Kidney glomerular epithelial cell (primary cell): ENCODE measurements around the gene CCHCR1.

Experiments
- DNase-seq: peaks from one replicate; lab custom pipeline; 2025; lab: John Stamatoyannopoulos, UW

The CCHCR1 gene

GRCh38 chr6:31162463-31163165, 5.0 kb upstream of the CCHCR1 start:
- no peak for DNase-seq

- no peak for DNase-seq
Observed at GRCh38 chr6:31161216-31162126, 3.9 kb upstream of the CCHCR1 start.

- no peak for DNase-seq
Observed at GRCh38 chr6:31158863-31159855, 1.6 kb upstream of the CCHCR1 start.

GRCh38 chr6:31158140-31158862, 699 bp upstream of the CCHCR1 start, which contains the start of gene TCF19:
Gene TCF19, plus strand, starts transcription at chr6:31158589. Its CDS starts 881 bp downstream, at chr6:31159470.
- peak; percentile 100 for DNase-seq

- peak; percentile 32 for DNase-seq
Observed at GRCh38 chr6:31156641-31157040, 961 bp downstream of the CCHCR1 start.

GRCh38 chr6:31154436-31154835, 3.2 kb downstream of the CCHCR1 start:
- DNase-seq, result no peak

GRCh38 chr6:31152781-31153180, 4.8 kb downstream of the CCHCR1 start:
- DNase-seq, result peak; percentile 82

- no peak for DNase-seq
Observed at GRCh38 chr6:31149827-31150447, 7.7 kb downstream of the CCHCR1 start.

GRCh38 chr6:31145386-31145785, 12.2 kb downstream of the CCHCR1 start:
- DNase-seq, result no peak

GRCh38 chr6:31144970-31145340, 12.6 kb downstream of the CCHCR1 start:
- no peak for DNase-seq

GRCh38 chr6:31144296-31144969, 13.2 kb downstream of the CCHCR1 start:
- DNase-seq, result no peak

- peak; percentile 64 for DNase-seq
Observed at GRCh38 chr6:31143148-31143547, 14.5 kb downstream of the CCHCR1 start.

GRCh38 chr6:31142361-31142761, 15.2 kb downstream of the CCHCR1 start:
- no peak for DNase-seq

- DNase-seq, result no peak
Observed at GRCh38 chr6:31140643-31141042, 17.0 kb downstream of the CCHCR1 start.

GRCh38 chr6:31139599-31139998, 18.0 kb downstream of the CCHCR1 start:
- DNase-seq, result peak; percentile 64

GRCh38 chr6:31138982-31139381, 18.6 kb downstream of the CCHCR1 start, which contains the start of gene PSORS1C2:
Gene PSORS1C2, minus strand, starts transcription at chr6:31139066. Its CDS starts 40 bp downstream, at chr6:31139026.
- no peak for DNase-seq

- DNase-seq, result no peak
Observed at GRCh38 chr6:31135710-31136109, 21.9 kb downstream of the CCHCR1 start.

GRCh38 chr6:31132806-31133205, 24.8 kb downstream of the CCHCR1 start:
- DNase-seq, result no peak

GRCh38 chr6:31131595-31131994, 26.0 kb downstream of the CCHCR1 start:
- no peak for DNase-seq

GRCh38 chr6:31130751-31131150, 26.9 kb downstream of the CCHCR1 start:
- no peak for DNase-seq
